Liver (tissue), 9 donors: ENCODE measurements around the gene GNG12. TPM values are rescaled to one million over a fixed set of nuclear protein-coding genes. Genes with fewer than 3 reads are reported as not detected.

Source experiments
- DNase-seq: peaks from one replicate; pipeline ENCODE4 v3.0.0-alpha.2; 2017; ENCODE audit warnings: low spot score
- H3K27ac ChIP-seq, 2 donors: one replicate each; pipeline ENCODE4 v1.7.0; 2013; ENCODE audit warnings: inconsistent platforms in 2 of 2, low read length in 2 of 2, control low read depth in 1 of 2, low read depth in 1 of 2, mild to moderate bottlenecking in 1 of 2
- H3K27me3 ChIP-seq, 4 donors: one replicate each; pipeline versions ENCODE4 v1.6.1 to v1.7.0; 2013; ENCODE audit warnings: low read length in 3 of 4, inconsistent platforms in 1 of 4, mild to moderate bottlenecking in 1 of 4, moderate library complexity in 1 of 4; ENCODE audit not compliant: control insufficient read depth in 4 of 4, insufficient read depth in 4 of 4
- H3K36me3 ChIP-seq, 4 donors: one replicate each; pipeline versions ENCODE4 v1.6.1 to v1.7.0; 2013; ENCODE audit warnings: low read length in 3 of 4, mild to moderate bottlenecking in 3 of 4, low read depth in 1 of 4, moderate library complexity in 1 of 4; ENCODE audit not compliant: control insufficient read depth in 4 of 4, insufficient read depth in 3 of 4
- H3K4me1 ChIP-seq, 4 donors: one replicate each; pipeline versions ENCODE4 v1.6.1 to v1.7.0; 2013; ENCODE audit warnings: low read length in 3 of 4, mild to moderate bottlenecking in 3 of 4, moderate library complexity in 1 of 4; ENCODE audit not compliant: control insufficient read depth in 4 of 4, insufficient read depth in 4 of 4
- H3K4me3 ChIP-seq, 3 donors: one replicate each; pipeline versions ENCODE4 v1.6.1 to v1.7.0; 2013; ENCODE audit warnings: low read length in 3 of 3, control low read depth in 1 of 3, low read depth in 1 of 3, mild to moderate bottlenecking in 1 of 3
- H3K9ac ChIP-seq, 2 donors: one replicate each; pipeline ENCODE4 v1.7.0; 2013; ENCODE audit warnings: low read length in 2 of 2, mild to moderate bottlenecking in 2 of 2, moderate library complexity in 2 of 2, control low read depth in 1 of 2, low read depth in 1 of 2
- H3K9me3 ChIP-seq, 4 donors: one replicate each; pipeline versions ENCODE4 v1.6.1 to v1.7.0; 2013; ENCODE audit warnings: low read length in 3 of 4; ENCODE audit not compliant: control insufficient read depth in 4 of 4
- ATF3 ChIP-seq: IDR thresholded peaks from 2 replicates; pipeline ENCODE4 v1.6.1; 2016; ENCODE audit warnings: antibody characterized with exemption
- CTCF ChIP-seq: fragments of 150-350 bp; IDR thresholded peaks from 2 replicates; pipeline ENCODE4 v1.5.1; 2017; ENCODE audit warnings: improper control_type of control experiment, low read depth, low read length; ENCODE audit not compliant: missing input control
- EGR1 ChIP-seq, 2 donors: IDR thresholded peaks; 2 replicates each; pipeline ENCODE4 v1.6.1; 2016 to 2018; ENCODE audit warnings: antibody characterized with exemption in 2 of 2, low read depth in 2 of 2
- FOXA1 ChIP-seq: IDR thresholded peaks from 2 replicates; pipeline ENCODE4 v1.6.1; 2016; ENCODE audit warnings: antibody characterized with exemption
- HNF4A ChIP-seq, 2 donors: conservative IDR thresholded peaks; 2 replicates each; pipeline ENCODE4 v1.6.1; 2016; ENCODE audit warnings: antibody characterized with exemption in 2 of 2, mild to moderate bottlenecking in 2 of 2
- HNF4G ChIP-seq: IDR thresholded peaks from 2 replicates; pipeline ENCODE4 v1.6.1; 2016; ENCODE audit warnings: antibody characterized with exemption
- JUND ChIP-seq, 2 donors: IDR thresholded peaks; 2 replicates each; pipeline ENCODE4 v1.6.1; 2016; ENCODE audit warnings: antibody characterized with exemption in 2 of 2
- MAX ChIP-seq: IDR thresholded peaks from 2 replicates; pipeline ENCODE4 v1.6.1; 2016; ENCODE audit warnings: antibody characterized with exemption
- NR2F2 ChIP-seq: IDR thresholded peaks from 2 replicates; pipeline ENCODE4 v1.6.1; 2016; ENCODE audit warnings: antibody characterized with exemption
- RAD21 ChIP-seq, 2 donors: IDR thresholded peaks; 2 replicates each; pipeline ENCODE4 v1.6.1; 2016; ENCODE audit warnings: antibody characterized with exemption in 2 of 2, mild to moderate bottlenecking in 2 of 2
- RXRA ChIP-seq, 2 donors: IDR thresholded peaks; 2 replicates each; pipeline ENCODE4 v1.6.1; 2017 to 2018; ENCODE audit warnings: antibody characterized with exemption in 2 of 2, mild to moderate bottlenecking in 1 of 2
- SP1 ChIP-seq: IDR thresholded peaks from 2 replicates; pipeline ENCODE4 v1.6.1; 2018; ENCODE audit warnings: antibody characterized with exemption, mild to moderate bottlenecking
- TAF1 ChIP-seq: conservative IDR thresholded peaks from 2 replicates; pipeline ENCODE4 v1.6.1; 2016; ENCODE audit warnings: antibody characterized with exemption, mild to moderate bottlenecking
- YY1 ChIP-seq: IDR thresholded peaks from 2 replicates; pipeline ENCODE4 v1.6.1; 2016; ENCODE audit warnings: antibody characterized with exemption, mild to moderate bottlenecking
- ZBTB33 ChIP-seq: IDR thresholded peaks from 2 replicates; pipeline ENCODE4 v1.6.1; 2016; ENCODE audit warnings: antibody characterized with exemption
- WGBS: extraction: QIAGEN DNeasy Blood & Tissue Kit; methylation state at CpG from one replicate; pipeline ENCODE4 v1.1.7; 2013; 5-methylcytosine and 5-hydroxymethylcytosine counted together
- polyA plus RNA-seq, 2 donors: library from polyadenylated mRNA; stranded (reverse) in 1 of 2; unstranded in 1 of 2; fragments of 200-250 nt in 1 of 2; fragments of >200 nt in 1 of 2; fragmentation: Nextera tagmentation in 1 of 2; extraction: Ambion mirVana in 1 of 2; gene quantifications; one replicate each; pipeline versions ENCODE4 v1.2.1 to v1.2.3, GENCODE V29; 2013 to 2015
- total RNA-seq, 2 donors: library from RNA; depleted of rRNA; stranded (reverse); fragments of >200 nt; gene quantifications; one replicate each; pipeline ENCODE4 v1.2.3, GENCODE V29; 2014
- donor health status: healthy.
- donor health status: healthy.
- donor health status: healthy.
- donor health status: healthy.
- donor health status: healthy.

GNG12 gene
- total and polyA plus RNA-seq, 4 donors = 15.4 to 26.1 (median 19.7) TPM

- WGBS = 97% methylated on average over 4 of the region's 4 CpGs
These were observed 59.8 kb downstream of the GNG12 start for GRCh38 chr1:67773462-67773861.

GRCh38 chr1:67771749-67772148, 61.5 kb downstream of the GNG12 start:
- Histone ChIP-seq H3K36me3 (peaks cover 0 to 4% (median 3%) of the 10 kb centered on the region in 4 donors), H3K4me1 (peaks cover 0 to 1% (median 0%) of the 10 kb centered on the region in 4 donors), H3K27me3 (no peaks in the 10 kb centered on the region), H3K9ac (no peak overlapping the region), H3K4me3 (no peak overlapping the region), H3K9me3 (no peaks in the 10 kb centered on the region), H3K27ac (no peak overlapping the region)
- TF ChIP-seq ATF3 (no peak), YY1 (no peak), FOXA1 (no peak), NR2F2 (no peak), RXRA (IDR thresholded peaks at IDR 0.05) (no peak), RAD21 (IDR thresholded peaks at IDR 0.05) (no peak), HNF4A (conservative IDR thresholded peaks at IDR 0.05) (no peak), JUND (IDR thresholded peaks at IDR 0.05) (no peak), HNF4G (no peak), ZBTB33 (no peak), CTCF (no peak)
- no peak for DNase-seq
- 61% methylated on average over 1 of the region's 1 CpG for WGBS

More at GRCh38 chr1:67773462-67773861, 59.8 kb downstream of the GNG12 start:
- Histone ChIP-seq H3K9me3 (no peaks in the 10 kb centered on the region), H3K4me3 (no peak overlapping the region), H3K36me3 (peaks cover 0 to 4% (median 3%) of the 10 kb centered on the region in 4 donors), H3K27ac (no peak overlapping the region), H3K9ac (no peak overlapping the region), H3K4me1 (no peaks in the 10 kb centered on the region), H3K27me3 (no peaks in the 10 kb centered on the region)
- no peak for DNase-seq
- TF ChIP-seq RAD21 (IDR thresholded peaks at IDR 0.05) (no peak), SP1 (no peak), EGR1 (IDR thresholded peaks at IDR 0.05; ENCODE audit: low read depth in 2 of 2) (no peak), TAF1 (no peak), HNF4A (conservative IDR thresholded peaks at IDR 0.05) (no peak), MAX (no peak), NR2F2 (no peak), CTCF (no peak)
